Breast epithelium (tissue), 4 donors: Measurements from ENCODE around the gene MFSD6. TPM values are rescaled to one million over a fixed set of nuclear protein-coding genes. Genes with fewer than 3 reads are reported as not detected.

Experiments used
- DNase-seq, 2 donors: peaks; one replicate each; pipeline ENCODE4 v3.0.0-alpha.2; 2019; ENCODE audit warnings: low spot score in 2 of 2
- H3K27ac ChIP-seq, 2 donors: fragments of 200-600 bp; sonication (generic) in 1 of 2; one replicate each; pipeline ENCODE4 v1.5.1; 2016 to 2019; ENCODE audit warnings: mild to moderate bottlenecking in 1 of 2
- H3K27me3 ChIP-seq, 2 donors: fragments of 200-600 bp; sonication (generic) in 1 of 2; one replicate each; pipeline versions ENCODE4 v1.5.1 to v1.6.0; 2017 to 2019; ENCODE audit warnings: control low read depth in 1 of 2, mild to moderate bottlenecking in 1 of 2
- H3K36me3 ChIP-seq: fragments of 200-600 bp; one replicate; pipeline ENCODE4 v1.5.1; 2019
- H3K4me1 ChIP-seq, 2 donors: fragments of 200-600 bp; sonication (generic); one replicate each; pipeline ENCODE4 v1.5.1; 2016 to 2019; ENCODE audit warnings: control low read depth in 1 of 2
- H3K4me3 ChIP-seq, 3 donors: fragments of 200-600 bp; sonication (generic); 1 replicate in 2 of 3; 2 replicates in 1 of 3; pipeline ENCODE4 v1.5.1; 2016 to 2019; ENCODE audit warnings: mild to moderate bottlenecking in 3 of 3, moderate library complexity in 2 of 3
- H3K9me3 ChIP-seq, 2 donors: fragments of 200-600 bp; sonication (generic) in 1 of 2; one replicate each; pipeline ENCODE4 v1.5.1; 2016 to 2019; ENCODE audit warnings: control low read depth in 1 of 2
- POLR2A ChIP-seq: fragments of 450-650 bp; IDR thresholded peaks from one replicate; pipeline ENCODE4 v1.6.1; 2016; ENCODE audit warnings: antibody characterized with exemption, mild to moderate bottlenecking, moderate library complexity
- POLR2AphosphoS5 ChIP-seq, 3 donors: sonication (generic); formaldehyde crosslinking; IDR thresholded peaks; one replicate each; pipeline ENCODE4 v1.6.1; 2017; ENCODE audit warnings: antibody characterized with exemption in 3 of 3
- intact Hi-C: fragments of 100-400 bp; cut with DNase I; formaldehyde crosslinking; loops from one replicate; pipeline ENCODE4 v1.15.1; 2023; ENCODE audit warnings: low total_unique reads
- total RNA-seq, 3 donors: library from RNA; depleted of rRNA; stranded (reverse); fragments of >200 nt; gene quantifications; one replicate each; pipeline ENCODE4 v1.1.0, GENCODE V29; 2016
- TF ChIP-seq, protein P1 (sequence below), 3 donors: fragments of 450-650 bp; IDR thresholded peaks; one replicate each; pipeline ENCODE4 v1.5.1; 2016 to 2017; ENCODE audit warnings: antibody characterized with exemption in 3 of 3, mild to moderate bottlenecking in 3 of 3, moderate library complexity in 3 of 3

Gene MFSD6
- total RNA-seq, 3 donors from 2014 or later = 52.0 to 180 (median 92.4) TPM

DNA sequence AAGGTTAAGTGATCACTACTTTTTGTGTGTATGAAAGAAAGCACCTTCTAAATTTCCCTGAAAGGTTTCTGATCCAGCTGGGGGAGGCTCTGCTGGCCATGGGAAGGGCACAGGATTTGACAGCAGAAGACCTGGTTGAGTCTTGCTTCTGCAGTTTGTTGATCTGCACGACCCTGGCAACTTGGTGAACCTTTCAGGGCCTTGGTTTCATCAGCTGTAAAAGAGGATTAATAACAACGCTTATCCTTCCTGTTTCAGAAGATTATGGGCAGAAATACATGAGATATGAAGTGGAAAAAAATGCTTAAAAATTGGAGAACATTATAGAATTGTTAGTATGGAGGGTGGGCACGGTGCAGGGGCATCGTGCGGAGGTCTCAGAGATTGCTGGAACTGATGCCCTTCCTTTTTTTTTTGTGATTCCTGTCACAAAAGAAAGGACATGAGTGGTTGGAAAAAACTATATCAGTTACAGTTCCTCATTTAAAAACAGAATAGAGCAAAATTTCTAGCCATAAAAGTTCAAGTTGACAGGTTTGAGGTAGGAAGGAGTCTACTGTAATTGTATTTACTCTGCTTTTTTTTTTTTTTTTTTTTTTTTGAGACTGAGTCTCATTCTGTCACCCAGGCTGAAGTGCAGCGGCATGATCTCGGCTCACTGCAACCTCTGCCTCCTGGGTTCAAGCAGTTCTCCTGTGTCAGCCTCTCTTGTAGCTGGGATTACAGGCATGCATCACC lies 47.4 kb downstream of the MFSD6 start:
- DNase-seq = no peak
- no peaks in the 10 kb centered on the region for H3K36me3 ChIP-seq
- no peak overlapping the region for H3K4me3 ChIP-seq
- H3K4me1 ChIP-seq = no peaks in the 10 kb centered on the region
- H3K9me3 ChIP-seq = no peaks in the 10 kb centered on the region
- intact Hi-C loops = no loop called here
- H3K27ac ChIP-seq = no peak overlapping the region
- no peaks in the 10 kb centered on the region for H3K27me3 ChIP-seq
- TF ChIP-seq POLR2AphosphoS5 (IDR thresholded peaks at IDR 0.05) (no peak), POLR2A (no peak)
- TF ChIP-seq, protein P1, sequence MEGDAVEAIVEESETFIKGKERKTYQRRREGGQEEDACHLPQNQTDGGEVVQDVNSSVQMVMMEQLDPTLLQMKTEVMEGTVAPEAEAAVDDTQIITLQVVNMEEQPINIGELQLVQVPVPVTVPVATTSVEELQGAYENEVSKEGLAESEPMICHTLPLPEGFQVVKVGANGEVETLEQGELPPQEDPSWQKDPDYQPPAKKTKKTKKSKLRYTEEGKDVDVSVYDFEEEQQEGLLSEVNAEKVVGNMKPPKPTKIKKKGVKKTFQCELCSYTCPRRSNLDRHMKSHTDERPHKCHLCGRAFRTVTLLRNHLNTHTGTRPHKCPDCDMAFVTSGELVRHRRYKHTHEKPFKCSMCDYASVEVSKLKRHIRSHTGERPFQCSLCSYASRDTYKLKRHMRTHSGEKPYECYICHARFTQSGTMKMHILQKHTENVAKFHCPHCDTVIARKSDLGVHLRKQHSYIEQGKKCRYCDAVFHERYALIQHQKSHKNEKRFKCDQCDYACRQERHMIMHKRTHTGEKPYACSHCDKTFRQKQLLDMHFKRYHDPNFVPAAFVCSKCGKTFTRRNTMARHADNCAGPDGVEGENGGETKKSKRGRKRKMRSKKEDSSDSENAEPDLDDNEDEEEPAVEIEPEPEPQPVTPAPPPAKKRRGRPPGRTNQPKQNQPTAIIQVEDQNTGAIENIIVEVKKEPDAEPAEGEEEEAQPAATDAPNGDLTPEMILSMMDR (IDR thresholded peaks at IDR 0.05) = no peak

DNA sequence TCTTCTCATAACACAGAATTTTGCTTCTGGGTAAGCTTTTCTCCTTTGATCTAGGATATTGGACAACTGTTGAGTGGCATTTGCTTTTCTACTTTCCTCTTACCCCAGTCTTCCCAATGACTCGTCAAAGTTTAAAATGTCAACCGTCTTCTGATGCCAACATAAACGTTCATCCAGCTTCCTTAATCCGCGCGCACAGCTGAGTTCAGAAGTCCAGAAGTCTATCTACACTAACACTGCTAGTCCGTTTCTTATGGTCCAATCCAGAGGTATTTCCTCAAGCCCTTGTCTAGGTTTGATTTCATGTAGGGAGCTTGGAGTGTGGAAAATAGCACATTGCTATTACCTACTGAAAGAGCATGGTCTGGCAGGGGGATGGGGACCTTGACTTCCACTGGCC lies 48.7 kb downstream of the MFSD6 start:
- no peak for DNase-seq
- no peaks in the 10 kb centered on the region for H3K27me3 ChIP-seq
- H3K36me3 ChIP-seq = no peaks in the 10 kb centered on the region
- intact Hi-C loops = no loop called here
- no peak overlapping the region for H3K27ac ChIP-seq
- H3K4me1 ChIP-seq = no peaks in the 10 kb centered on the region
- no peak overlapping the region for H3K4me3 ChIP-seq
- no peaks in the 10 kb centered on the region for H3K9me3 ChIP-seq
- no peak for TF ChIP-seq POLR2A
- TF ChIP-seq, protein P1 (IDR thresholded peaks at IDR 0.05) = no peak
- TF ChIP-seq POLR2AphosphoS5 (IDR thresholded peaks at IDR 0.05) = no peak

DNA sequence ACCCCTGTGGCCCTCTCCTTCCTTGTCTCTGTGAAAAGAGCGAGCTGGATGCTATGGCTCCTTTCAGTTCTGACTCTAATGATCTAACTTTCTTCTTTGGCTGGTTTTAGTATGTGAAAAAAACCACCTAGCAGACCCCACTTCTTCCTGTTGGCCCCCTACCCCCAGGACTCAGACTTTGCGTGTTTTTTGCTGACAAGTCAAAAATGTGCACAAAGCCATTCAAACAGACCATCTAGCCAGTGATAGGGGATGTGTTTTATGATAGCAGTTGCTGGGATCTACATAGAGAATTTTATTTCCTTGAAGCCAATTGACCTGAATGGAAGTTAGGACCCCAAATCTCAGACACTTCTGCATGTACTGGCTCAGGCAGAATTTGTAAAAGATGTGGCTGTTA lies 49.1 kb downstream of the MFSD6 start:
- TF ChIP-seq POLR2A (no peak), POLR2AphosphoS5 (IDR thresholded peaks at IDR 0.05) (no peak)
- TF ChIP-seq, protein P1 (IDR thresholded peaks at IDR 0.05) = no peak
- DNase-seq = no peak
- intact Hi-C loops = no loop called here

DNA sequence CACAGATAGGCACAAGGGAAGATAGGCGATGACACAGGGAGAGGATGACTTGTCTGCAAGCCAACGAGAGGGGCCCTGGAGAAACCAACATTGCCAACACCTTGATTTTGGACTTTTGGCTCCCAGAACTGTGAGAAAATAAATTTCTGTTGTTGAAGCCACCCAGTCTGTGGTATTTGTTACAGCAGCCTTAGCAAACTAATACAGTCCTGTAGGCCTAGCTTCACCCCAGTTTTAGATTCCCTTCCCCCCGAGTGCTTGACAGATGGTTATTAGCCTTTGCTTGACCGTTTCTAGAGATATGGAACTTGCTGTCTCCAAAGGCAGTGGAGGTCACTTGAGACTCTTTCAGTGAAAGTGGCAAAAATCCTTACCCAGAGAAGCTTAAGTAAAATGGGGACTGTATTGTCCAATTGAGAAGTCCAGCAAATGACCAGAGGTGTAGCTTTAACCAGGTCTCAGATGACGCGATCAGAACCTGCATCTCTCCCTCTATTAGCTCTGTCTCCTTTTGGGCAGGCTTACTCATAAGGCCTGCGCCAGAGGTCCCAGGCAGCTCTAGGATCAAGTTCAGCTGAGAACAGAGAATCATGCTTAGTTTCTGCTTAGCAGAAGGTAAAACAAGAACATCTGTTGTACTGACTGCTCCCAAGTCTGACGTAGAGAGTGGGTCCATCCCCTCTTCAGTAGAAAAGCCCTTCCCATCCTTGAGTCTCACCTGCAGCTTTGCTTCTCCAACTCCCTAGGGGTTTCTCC lies 50.4 kb downstream of the MFSD6 start:
- H3K36me3 ChIP-seq = no peaks in the 10 kb centered on the region
- H3K4me3 ChIP-seq = no peak overlapping the region
- no peak for TF ChIP-seq POLR2AphosphoS5 (IDR thresholded peaks at IDR 0.05)
- TF ChIP-seq POLR2A = no peak
- TF ChIP-seq, protein P1 (IDR thresholded peaks at IDR 0.05) = no peak
- H3K27me3 ChIP-seq = no peaks in the 10 kb centered on the region
- no peak for DNase-seq
- intact Hi-C loops = no loop called here
- no peaks in the 10 kb centered on the region for H3K4me1 ChIP-seq
- no peak overlapping the region for H3K27ac ChIP-seq
- H3K9me3 ChIP-seq = no peaks in the 10 kb centered on the region

More for the DNA sequence above, 49.1 kb downstream of the MFSD6 start:
- Histone ChIP-seq H3K36me3 (no peaks in the 10 kb centered on the region), H3K27me3 (no peaks in the 10 kb centered on the region), H3K4me1 (no peaks in the 10 kb centered on the region), H3K4me3 (no peak overlapping the region), H3K9me3 (no peaks in the 10 kb centered on the region), H3K27ac (no peak overlapping the region)

DNA sequence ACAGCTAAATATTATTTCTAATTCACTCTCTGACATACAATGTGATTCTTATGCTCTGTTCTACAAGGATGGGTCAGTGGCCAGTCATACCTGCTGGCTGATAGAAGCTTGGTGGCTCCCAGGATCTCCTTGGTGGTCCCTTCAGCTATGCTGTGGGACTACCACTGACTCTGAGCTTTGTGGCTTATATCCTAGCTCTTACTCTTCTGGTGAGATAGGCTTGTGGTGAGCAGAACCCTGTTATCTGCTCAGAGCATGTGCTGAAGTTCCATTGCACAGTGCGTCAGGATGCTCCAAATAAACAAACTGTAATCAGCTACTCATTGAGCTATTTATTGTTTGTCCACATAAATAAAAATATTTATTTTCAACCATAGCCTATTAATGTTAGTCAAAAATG lies 51.7 kb downstream of the MFSD6 start:
- Histone ChIP-seq H3K27me3 (no peaks in the 10 kb centered on the region), H3K9me3 (no peaks in the 10 kb centered on the region), H3K4me1 (no peaks in the 10 kb centered on the region), H3K36me3 (no peaks in the 10 kb centered on the region), H3K4me3 (no peak overlapping the region), H3K27ac (no peak overlapping the region)
- intact Hi-C loops = no loop called here
- DNase-seq = no peak
- TF ChIP-seq POLR2A (no peak), POLR2AphosphoS5 (IDR thresholded peaks at IDR 0.05) (no peak)
- TF ChIP-seq, protein P1 (IDR thresholded peaks at IDR 0.05) = no peak
